DND-41 (cell line): Measurements from ENCODE around the gene CHMP5.

ENCODE experiments used
- EZH2 ChIP-seq: IDR thresholded peaks from 3 replicates; pipeline ENCODE4 v1.6.1; 2012; ENCODE audit warnings: borderline replicate concordance, low read depth, mild to moderate bottlenecking, moderate library complexity, low read length, inconsistent platforms; ENCODE audit not compliant: severe bottlenecking
- TF ChIP-seq, protein P1 (sequence below): IDR thresholded peaks from 2 replicates; pipeline ENCODE4 v1.5.1; 2012; ENCODE audit warnings: borderline replicate concordance, low read length, moderate library complexity, mild to moderate bottlenecking; ENCODE audit not compliant: poor library complexity, severe bottlenecking; ENCODE audit errors: extremely low read depth

DNA sequence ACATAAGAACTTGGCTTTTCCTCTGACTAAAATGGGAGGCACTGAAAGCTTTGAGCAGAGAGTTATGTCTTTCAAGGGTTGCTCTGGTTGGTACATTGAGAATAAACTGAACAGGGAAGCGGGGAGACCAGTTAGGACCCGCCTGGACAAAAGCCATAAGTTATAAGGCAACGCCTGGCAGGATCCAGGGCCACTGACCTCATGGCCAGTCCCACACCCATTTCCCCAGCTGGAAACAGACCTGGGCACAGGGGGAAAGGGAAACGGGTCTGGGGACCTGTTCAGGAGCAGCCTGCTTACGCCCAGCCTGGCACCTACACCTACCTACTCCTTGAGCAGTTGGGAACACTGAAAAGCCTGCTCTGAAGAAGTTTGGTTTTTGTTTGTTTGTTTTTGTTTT lies 23.6 kb upstream of the CHMP5 start:
- TF ChIP-seq, protein P1, sequence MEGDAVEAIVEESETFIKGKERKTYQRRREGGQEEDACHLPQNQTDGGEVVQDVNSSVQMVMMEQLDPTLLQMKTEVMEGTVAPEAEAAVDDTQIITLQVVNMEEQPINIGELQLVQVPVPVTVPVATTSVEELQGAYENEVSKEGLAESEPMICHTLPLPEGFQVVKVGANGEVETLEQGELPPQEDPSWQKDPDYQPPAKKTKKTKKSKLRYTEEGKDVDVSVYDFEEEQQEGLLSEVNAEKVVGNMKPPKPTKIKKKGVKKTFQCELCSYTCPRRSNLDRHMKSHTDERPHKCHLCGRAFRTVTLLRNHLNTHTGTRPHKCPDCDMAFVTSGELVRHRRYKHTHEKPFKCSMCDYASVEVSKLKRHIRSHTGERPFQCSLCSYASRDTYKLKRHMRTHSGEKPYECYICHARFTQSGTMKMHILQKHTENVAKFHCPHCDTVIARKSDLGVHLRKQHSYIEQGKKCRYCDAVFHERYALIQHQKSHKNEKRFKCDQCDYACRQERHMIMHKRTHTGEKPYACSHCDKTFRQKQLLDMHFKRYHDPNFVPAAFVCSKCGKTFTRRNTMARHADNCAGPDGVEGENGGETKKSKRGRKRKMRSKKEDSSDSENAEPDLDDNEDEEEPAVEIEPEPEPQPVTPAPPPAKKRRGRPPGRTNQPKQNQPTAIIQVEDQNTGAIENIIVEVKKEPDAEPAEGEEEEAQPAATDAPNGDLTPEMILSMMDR: no peak
- no peak for TF ChIP-seq EZH2
